Raji (cell line): ENCODE measurements around the gene AFAP1L1.

ENCODE experiments used
- POLR2A ChIP-seq: IDR thresholded peaks from 2 replicates; pipeline ENCODE4 v1.6.1; 2011; ENCODE audit warnings: low read depth, low read length, control low read depth; ENCODE audit not compliant: insufficient read depth

AFAP1L1 gene

GRCh38 chr5:149297340-149298025, 25.8 kb downstream of the AFAP1L1 start:
- TF ChIP-seq POLR2A, result no peak

GRCh38 chr5:149298163-149298562, 26.5 kb downstream of the AFAP1L1 start:
- no peak for TF ChIP-seq POLR2A

GRCh38 chr5:149298842-149299404, 27.3 kb downstream of the AFAP1L1 start:
- no peak for TF ChIP-seq POLR2A

- TF ChIP-seq POLR2A, result no peak
These were observed 27.9 kb downstream of the AFAP1L1 start for GRCh38 chr5:149299451-149300054.

- TF ChIP-seq POLR2A, result no peak
These were observed 28.8 kb downstream of the AFAP1L1 start for GRCh38 chr5:149300441-149300840.

- no peak for TF ChIP-seq POLR2A
These were observed 29.5 kb downstream of the AFAP1L1 start for GRCh38 chr5:149301049-149301743.

- TF ChIP-seq POLR2A, result no peak
These were observed 30.2 kb downstream of the AFAP1L1 start for GRCh38 chr5:149301744-149302380.

- TF ChIP-seq POLR2A, result no peak
These were observed 31.0 kb downstream of the AFAP1L1 start for GRCh38 chr5:149302641-149303040.

GRCh38 chr5:149303210-149303609, 31.6 kb downstream of the AFAP1L1 start:
- TF ChIP-seq POLR2A, result no peak

- no peak for TF ChIP-seq POLR2A
These were observed 32.8 kb downstream of the AFAP1L1 start for GRCh38 chr5:149304195-149305078.

GRCh38 chr5:149309354-149309753, 37.7 kb downstream of the AFAP1L1 start:
- TF ChIP-seq POLR2A, result no peak

GRCh38 chr5:149310488-149310887, 38.8 kb downstream of the AFAP1L1 start:
- no peak for TF ChIP-seq POLR2A

GRCh38 chr5:149310947-149311658, 39.4 kb downstream of the AFAP1L1 start:
- no peak for TF ChIP-seq POLR2A

GRCh38 chr5:149313151-149313841, 41.6 kb downstream of the AFAP1L1 start:
- TF ChIP-seq POLR2A, result no peak
